ENCODE results near the gene THBS3. TPM values are rescaled to one million over a fixed set of nuclear protein-coding genes. Genes with fewer than 3 reads are reported as not detected.
A peak's percentile ranks its signal among the peaks of the same experiment; 100 is the strongest.
"Not testable (repeated sequence)": the region's sequence is repeated elsewhere in the genome, so short reads cannot be mapped to it uniquely, and the experiment has no call there.

THBS3 gene
- total RNA-seq, 1 donor from 2014 or later, result 55.4 TPM

DNA sequence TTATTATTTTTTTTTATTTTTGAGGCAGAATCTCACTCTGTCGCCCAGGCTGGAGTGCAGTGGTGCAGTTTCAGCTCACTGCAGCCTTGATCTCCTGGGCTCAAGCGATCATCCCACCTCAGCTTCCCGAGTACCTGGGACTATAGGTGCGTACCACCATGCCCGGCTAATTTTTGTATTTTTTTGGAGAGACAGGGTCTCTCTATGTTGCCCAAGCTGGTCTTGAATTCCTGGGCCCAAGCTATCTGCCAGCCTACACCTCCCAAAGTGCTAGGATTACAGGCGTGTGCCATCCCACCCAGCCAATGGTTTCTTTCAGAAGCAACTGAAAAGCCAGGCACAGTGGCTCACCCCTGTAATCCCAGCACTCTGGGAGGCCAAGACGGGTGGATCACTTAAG, 36.9 kb downstream of the THBS3 start:
- Mint-ChIP-seq H3K4me1 (ENCODE audit: unreplicated experiment) (peaks cover 37% of the 10 kb centered on the region), H3K36me3 (ENCODE audit: unreplicated experiment) (peaks cover 11% of the 10 kb centered on the region), H3K9me3 (ENCODE audit: unreplicated experiment) (no peaks in the 10 kb centered on the region), H3K27me3 (ENCODE audit: unreplicated experiment) (no peaks in the 10 kb centered on the region), H3K4me3 (ENCODE audit: unreplicated experiment) (no peak overlapping the region), H3K27ac (ENCODE audit: unreplicated experiment) (no peak overlapping the region)
- no peak for TF ChIP-seq CTCF (IDR thresholded peaks at IDR 0.05)
- DNase-seq (ENCODE audit: extremely low spot score, unreplicated experiment), result no peak

GRCh38 chr1:155170101-155170785, 37.5 kb downstream of the THBS3 start:
- Mint-ChIP-seq H3K27me3 (ENCODE audit: unreplicated experiment) (no peaks in the 10 kb centered on the region), H3K4me3 (ENCODE audit: unreplicated experiment) (no peak overlapping the region), H3K36me3 (ENCODE audit: unreplicated experiment) (peaks cover 11% of the 10 kb centered on the region), H3K27ac (ENCODE audit: unreplicated experiment) (no peak overlapping the region), H3K4me1 (ENCODE audit: unreplicated experiment) (peaks cover 34% of the 10 kb centered on the region), H3K9me3 (ENCODE audit: unreplicated experiment) (no peaks in the 10 kb centered on the region)
- TF ChIP-seq CTCF (IDR thresholded peaks at IDR 0.05), result no peak
- peak; percentile 25 for DNase-seq (ENCODE audit: extremely low spot score, unreplicated experiment)

DNA sequence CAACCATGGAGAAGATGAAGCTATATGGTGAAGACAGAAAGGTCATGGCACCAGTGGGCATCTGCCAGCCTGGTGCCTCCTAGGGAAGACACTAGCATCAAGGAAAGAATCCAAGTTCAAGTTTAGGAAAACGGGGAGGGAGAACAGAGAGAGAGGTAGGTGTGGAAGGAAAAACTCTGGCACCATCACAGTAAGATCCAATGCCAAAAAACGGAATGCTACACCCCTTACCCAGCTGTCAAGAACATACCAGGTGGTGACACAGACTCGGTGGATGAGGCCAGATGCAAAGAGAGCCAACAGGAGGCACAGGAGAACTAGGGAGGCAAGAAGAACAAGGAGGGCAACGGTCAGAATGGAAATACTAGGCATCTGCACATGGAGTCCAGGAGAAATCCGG, 38.2 kb downstream of the THBS3 start:
- no peak overlapping the region for H3K27ac Mint-ChIP-seq (ENCODE audit: unreplicated experiment)
- H3K4me1 Mint-ChIP-seq (ENCODE audit: unreplicated experiment), result peaks cover 29% of the 10 kb centered on the region
- no peak overlapping the region for H3K4me3 Mint-ChIP-seq (ENCODE audit: unreplicated experiment)
- TF ChIP-seq CTCF (IDR thresholded peaks at IDR 0.05), result no peak
- H3K27me3 Mint-ChIP-seq (ENCODE audit: unreplicated experiment), result no peaks in the 10 kb centered on the region
- no peak for DNase-seq (ENCODE audit: extremely low spot score, unreplicated experiment)
- H3K9me3 Mint-ChIP-seq (ENCODE audit: unreplicated experiment), result no peaks in the 10 kb centered on the region
- peaks cover 11% of the 10 kb centered on the region for H3K36me3 Mint-ChIP-seq (ENCODE audit: unreplicated experiment)

GRCh38 chr1:155168456-155169210, 39.1 kb downstream of the THBS3 start:
- Mint-ChIP-seq H3K4me1 (ENCODE audit: unreplicated experiment) (peaks cover 24% of the 10 kb centered on the region), H3K27ac (ENCODE audit: unreplicated experiment) (no peak overlapping the region), H3K36me3 (ENCODE audit: unreplicated experiment) (peaks cover 11% of the 10 kb centered on the region), H3K4me3 (ENCODE audit: unreplicated experiment) (no peak overlapping the region), H3K27me3 (ENCODE audit: unreplicated experiment) (no peaks in the 10 kb centered on the region), H3K9me3 (ENCODE audit: unreplicated experiment) (no peaks in the 10 kb centered on the region)
- no peak for TF ChIP-seq CTCF (IDR thresholded peaks at IDR 0.05)
- no peak for DNase-seq (ENCODE audit: extremely low spot score, unreplicated experiment)

GRCh38 chr1:155168105-155168445, 39.6 kb downstream of the THBS3 start:
- H3K36me3 Mint-ChIP-seq (ENCODE audit: unreplicated experiment), result peaks cover 11% of the 10 kb centered on the region
- not testable (repeated sequence) for H3K9me3 Mint-ChIP-seq (ENCODE audit: unreplicated experiment); DNase-seq (ENCODE audit: extremely low spot score, unreplicated experiment); H3K4me3 Mint-ChIP-seq (ENCODE audit: unreplicated experiment); H3K27me3 Mint-ChIP-seq (ENCODE audit: unreplicated experiment); H3K27ac Mint-ChIP-seq (ENCODE audit: unreplicated experiment)
- peaks cover 19% of the 10 kb centered on the region for H3K4me1 Mint-ChIP-seq (ENCODE audit: unreplicated experiment)

Data from osteocyte (in vitro differentiated cells).